HEK293 (cell line): ENCODE measurements around the gene CAPN10.

ENCODE experiments used
- ZNF221 ChIP-seq: fragments of 450-650 bp; formaldehyde crosslinking; IDR thresholded peaks from 2 replicates; pipeline ENCODE4 v1.5.1; 2017; ENCODE audit warnings: missing biosample characterization, missing genetic modification characterization, borderline replicate concordance
- ZNF544 ChIP-seq: fragments of 450-650 bp; formaldehyde crosslinking; IDR thresholded peaks from 2 replicates; pipeline ENCODE4 v1.5.0; 2017; ENCODE audit warnings: missing biosample characterization, missing genetic modification characterization
- ZNF658 ChIP-seq: fragments of 450-650 bp; formaldehyde crosslinking; IDR thresholded peaks from 2 replicates; pipeline ENCODE4; 2016; ENCODE audit warnings: missing biosample characterization, missing genetic modification characterization
- TF ChIP-seq, protein P1 (sequence below): fragments of 450-650 bp; formaldehyde crosslinking; IDR thresholded peaks from 2 replicates; pipeline ENCODE4 v1.5.1; 2016; ENCODE audit warnings: missing biosample characterization, missing genetic modification characterization
- TF ChIP-seq, protein P2 (sequence below): fragments of 450-650 bp; formaldehyde crosslinking; IDR thresholded peaks from 2 replicates; pipeline ENCODE4 v1.5.1; 2016; ENCODE audit warnings: missing biosample characterization, missing genetic modification characterization

DNA sequence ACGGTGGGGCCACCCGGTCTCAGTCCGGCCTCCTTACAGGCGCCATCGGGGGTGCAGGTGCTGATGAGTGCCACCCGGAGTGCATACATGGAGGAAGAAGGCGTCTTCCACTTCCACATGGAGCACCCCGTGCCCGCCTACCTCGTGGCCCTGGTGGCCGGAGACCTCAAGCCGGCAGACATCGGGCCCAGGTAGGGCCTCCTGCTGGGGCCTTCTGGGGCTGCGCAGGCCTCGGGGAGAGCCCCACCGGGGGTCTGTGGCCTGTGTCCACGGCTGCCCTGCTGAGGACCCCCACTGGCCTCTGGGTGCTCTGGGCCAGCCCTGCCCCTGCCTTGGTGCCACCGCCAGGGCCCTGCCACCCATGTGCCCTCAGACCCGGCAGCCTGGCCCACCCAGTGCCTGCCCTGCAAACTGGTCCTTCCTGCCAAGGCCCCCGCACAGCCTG lies 13.4 kb upstream of the CAPN10 start:
- TF ChIP-seq, protein P1, sequence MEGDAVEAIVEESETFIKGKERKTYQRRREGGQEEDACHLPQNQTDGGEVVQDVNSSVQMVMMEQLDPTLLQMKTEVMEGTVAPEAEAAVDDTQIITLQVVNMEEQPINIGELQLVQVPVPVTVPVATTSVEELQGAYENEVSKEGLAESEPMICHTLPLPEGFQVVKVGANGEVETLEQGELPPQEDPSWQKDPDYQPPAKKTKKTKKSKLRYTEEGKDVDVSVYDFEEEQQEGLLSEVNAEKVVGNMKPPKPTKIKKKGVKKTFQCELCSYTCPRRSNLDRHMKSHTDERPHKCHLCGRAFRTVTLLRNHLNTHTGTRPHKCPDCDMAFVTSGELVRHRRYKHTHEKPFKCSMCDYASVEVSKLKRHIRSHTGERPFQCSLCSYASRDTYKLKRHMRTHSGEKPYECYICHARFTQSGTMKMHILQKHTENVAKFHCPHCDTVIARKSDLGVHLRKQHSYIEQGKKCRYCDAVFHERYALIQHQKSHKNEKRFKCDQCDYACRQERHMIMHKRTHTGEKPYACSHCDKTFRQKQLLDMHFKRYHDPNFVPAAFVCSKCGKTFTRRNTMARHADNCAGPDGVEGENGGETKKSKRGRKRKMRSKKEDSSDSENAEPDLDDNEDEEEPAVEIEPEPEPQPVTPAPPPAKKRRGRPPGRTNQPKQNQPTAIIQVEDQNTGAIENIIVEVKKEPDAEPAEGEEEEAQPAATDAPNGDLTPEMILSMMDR (tag by site-specific recombination), result no peak
- TF ChIP-seq ZNF544 (tag by site-specific recombination) (no peak), ZNF221 (tag by site-specific recombination) (no peak), ZNF658 (no peak)
- TF ChIP-seq, protein P2, sequence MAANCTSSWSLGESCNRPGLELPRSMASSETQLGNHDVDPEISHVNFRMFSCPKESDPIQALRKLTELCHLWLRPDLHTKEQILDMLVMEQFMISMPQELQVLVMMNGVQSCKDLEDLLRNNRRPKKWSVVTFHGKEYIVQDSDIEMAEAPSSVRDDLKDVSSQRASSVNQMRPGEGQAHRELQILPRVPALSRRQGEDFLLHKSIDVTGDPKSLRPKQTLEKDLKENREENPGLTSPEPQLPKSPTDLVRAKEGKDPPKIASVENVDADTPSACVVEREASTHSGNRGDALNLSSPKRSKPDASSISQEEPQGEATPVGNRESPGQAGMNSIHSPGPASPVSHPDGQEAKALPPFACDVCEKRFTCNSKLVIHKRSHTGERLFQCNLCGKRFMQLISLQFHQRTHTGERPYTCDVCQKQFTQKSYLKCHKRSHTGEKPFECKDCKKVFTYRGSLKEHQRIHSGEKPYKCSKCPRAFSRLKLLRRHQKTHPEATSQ (tag by site-specific recombination), result no peak
